ENCODE data around the gene ESYT1.

DNA sequence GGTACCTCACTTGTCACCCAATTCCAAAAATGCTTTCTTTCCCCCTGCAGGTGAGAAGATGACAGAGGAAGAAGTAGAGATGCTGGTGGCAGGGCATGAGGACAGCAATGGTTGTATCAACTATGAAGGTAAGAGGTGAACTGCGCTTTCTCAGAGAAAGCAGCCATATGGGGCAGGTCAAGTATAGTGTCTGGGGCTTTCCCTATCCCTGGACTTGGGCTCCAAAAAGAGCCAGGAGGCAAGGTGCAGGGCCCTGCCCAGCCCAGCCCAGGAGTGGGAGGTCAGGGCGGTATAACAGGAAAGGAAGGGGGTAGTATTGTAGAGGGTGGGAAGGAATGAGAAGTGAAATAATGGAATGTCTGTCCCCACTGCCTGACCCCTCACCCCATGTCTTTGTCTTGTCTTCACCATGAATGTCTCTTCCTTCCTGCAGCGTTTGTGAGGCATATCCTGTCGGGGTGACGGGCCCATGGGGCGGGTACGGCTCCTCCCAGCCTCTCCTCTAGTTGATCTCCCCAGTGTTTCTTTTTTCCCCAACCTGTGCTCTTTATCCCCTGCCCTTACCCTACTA, 32.2 kb downstream of the ESYT1 start:
- TF ChIP-seq, protein P1, sequence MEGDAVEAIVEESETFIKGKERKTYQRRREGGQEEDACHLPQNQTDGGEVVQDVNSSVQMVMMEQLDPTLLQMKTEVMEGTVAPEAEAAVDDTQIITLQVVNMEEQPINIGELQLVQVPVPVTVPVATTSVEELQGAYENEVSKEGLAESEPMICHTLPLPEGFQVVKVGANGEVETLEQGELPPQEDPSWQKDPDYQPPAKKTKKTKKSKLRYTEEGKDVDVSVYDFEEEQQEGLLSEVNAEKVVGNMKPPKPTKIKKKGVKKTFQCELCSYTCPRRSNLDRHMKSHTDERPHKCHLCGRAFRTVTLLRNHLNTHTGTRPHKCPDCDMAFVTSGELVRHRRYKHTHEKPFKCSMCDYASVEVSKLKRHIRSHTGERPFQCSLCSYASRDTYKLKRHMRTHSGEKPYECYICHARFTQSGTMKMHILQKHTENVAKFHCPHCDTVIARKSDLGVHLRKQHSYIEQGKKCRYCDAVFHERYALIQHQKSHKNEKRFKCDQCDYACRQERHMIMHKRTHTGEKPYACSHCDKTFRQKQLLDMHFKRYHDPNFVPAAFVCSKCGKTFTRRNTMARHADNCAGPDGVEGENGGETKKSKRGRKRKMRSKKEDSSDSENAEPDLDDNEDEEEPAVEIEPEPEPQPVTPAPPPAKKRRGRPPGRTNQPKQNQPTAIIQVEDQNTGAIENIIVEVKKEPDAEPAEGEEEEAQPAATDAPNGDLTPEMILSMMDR (IDR thresholded peaks at IDR 0.05; ENCODE audit: insufficient read depth, low read length) = no peak
- TF ChIP-seq, protein P2, sequence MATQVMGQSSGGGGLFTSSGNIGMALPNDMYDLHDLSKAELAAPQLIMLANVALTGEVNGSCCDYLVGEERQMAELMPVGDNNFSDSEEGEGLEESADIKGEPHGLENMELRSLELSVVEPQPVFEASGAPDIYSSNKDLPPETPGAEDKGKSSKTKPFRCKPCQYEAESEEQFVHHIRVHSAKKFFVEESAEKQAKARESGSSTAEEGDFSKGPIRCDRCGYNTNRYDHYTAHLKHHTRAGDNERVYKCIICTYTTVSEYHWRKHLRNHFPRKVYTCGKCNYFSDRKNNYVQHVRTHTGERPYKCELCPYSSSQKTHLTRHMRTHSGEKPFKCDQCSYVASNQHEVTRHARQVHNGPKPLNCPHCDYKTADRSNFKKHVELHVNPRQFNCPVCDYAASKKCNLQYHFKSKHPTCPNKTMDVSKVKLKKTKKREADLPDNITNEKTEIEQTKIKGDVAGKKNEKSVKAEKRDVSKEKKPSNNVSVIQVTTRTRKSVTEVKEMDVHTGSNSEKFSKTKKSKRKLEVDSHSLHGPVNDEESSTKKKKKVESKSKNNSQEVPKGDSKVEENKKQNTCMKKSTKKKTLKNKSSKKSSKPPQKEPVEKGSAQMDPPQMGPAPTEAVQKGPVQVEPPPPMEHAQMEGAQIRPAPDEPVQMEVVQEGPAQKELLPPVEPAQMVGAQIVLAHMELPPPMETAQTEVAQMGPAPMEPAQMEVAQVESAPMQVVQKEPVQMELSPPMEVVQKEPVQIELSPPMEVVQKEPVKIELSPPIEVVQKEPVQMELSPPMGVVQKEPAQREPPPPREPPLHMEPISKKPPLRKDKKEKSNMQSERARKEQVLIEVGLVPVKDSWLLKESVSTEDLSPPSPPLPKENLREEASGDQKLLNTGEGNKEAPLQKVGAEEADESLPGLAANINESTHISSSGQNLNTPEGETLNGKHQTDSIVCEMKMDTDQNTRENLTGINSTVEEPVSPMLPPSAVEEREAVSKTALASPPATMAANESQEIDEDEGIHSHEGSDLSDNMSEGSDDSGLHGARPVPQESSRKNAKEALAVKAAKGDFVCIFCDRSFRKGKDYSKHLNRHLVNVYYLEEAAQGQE (IDR thresholded peaks at IDR 0.05; ENCODE audit: insufficient replicate concordance, low read depth) = peak; percentile 29
- 0 out of 2 replicates have a peak, but pooled peaks have one; percentile 53 for TF ChIP-seq POLR2AphosphoS5 (IDR thresholded peaks at IDR 0.05; ENCODE audit: low read depth)

All from HL-60 (cell line).